GM12878 (cell line): Measurements from ENCODE around the gene TSPEAR. TPM values are rescaled to one million over a fixed set of nuclear protein-coding genes. Genes with fewer than 3 reads are reported as not detected.

Experiments
- ATAC-seq: fragments of 200-7000 bp; cut with Tn5 transposase; 3 replicates; pipeline ENCODE4 v1.9.1; 2020; ENCODE audit warnings: mild to moderate bottlenecking, moderate library complexity
- BruUV-seq: library from RNA; stranded (reverse); fragments of 400-500 nt; replicated peaks from 2 replicates; lab custom pipeline; 2021; lab: Mats Ljungman, UMichigan
- CTCF ChIA-PET: fragments of 300-600 bp; sonication (Branson Sonifier 250); formaldehyde crosslinking; extraction: SDS; loops from one replicate; lab custom pipeline; 2021; ENCODE audit warnings: inconsistent platforms; lab: Yijun Ruan, JAX
- POLR2A ChIA-PET: fragments of 350-600 bp; formaldehyde crosslinking; extraction: SDS; loops from one replicate; lab custom pipeline; 2021; ENCODE audit warnings: inconsistent platforms; lab: Charles Lee
- RAD21 ChIA-PET: fragments of 300-600 bp; sonication (Branson Sonifier 250); formaldehyde crosslinking; loops from one replicate; lab custom pipeline; 2023; ENCODE audit warnings: antibody characterized with exemption; ENCODE audit not compliant: unreplicated experiment; lab: Charles Lee
- SMC1A ChIA-PET: fragments of 300-600 bp; sonication (Branson Sonifier 250); formaldehyde crosslinking; loops from one replicate; lab custom pipeline; 2023; ENCODE audit not compliant: unreplicated experiment, uncharacterized antibody; lab: Charles Lee
- DNase-seq: peaks from one replicate; pipeline ENCODE4 v3.0.0-alpha.2; 2011; ENCODE audit warnings: low read depth, low spot score
- FAIRE-seq: peaks from 3 replicates; lab custom pipeline; 2011; peaks lifted over from hg19 to GRCh38; lab: Jason Lieb, UNC
- H2AFZ ChIP-seq: 2 replicates; pipeline ENCODE4 v1.6.0; 2011; ENCODE audit warnings: low read depth, low read length, control low read depth; ENCODE audit not compliant: control insufficient read depth
- H3K27ac ChIP-seq: 2 replicates; pipeline ENCODE4 v1.5.1; 2011; ENCODE audit warnings: control low read depth; ENCODE audit not compliant: control insufficient read depth, insufficient read depth
- H3K27me3 ChIP-seq, 2 experiments: replicated peaks in 1 of 2; 2 replicates each; pipeline versions ENCODE4 v1.6.0 to v1.6.1; 2011; ENCODE audit warnings: low read length in 1 of 2; ENCODE audit not compliant: control insufficient read depth in 2 of 2, insufficient read depth in 2 of 2
- H3K36me3 ChIP-seq, 2 experiments: 2 replicates each; pipeline ENCODE4 v1.5.1; 2011; ENCODE audit warnings: low read length in 1 of 2; ENCODE audit not compliant: control insufficient read depth in 2 of 2, insufficient read depth in 2 of 2
- H3K4me1 ChIP-seq: 2 replicates; pipeline ENCODE4 v1.6.1; 2011; ENCODE audit warnings: mild to moderate bottlenecking, low read length, moderate library complexity, mixed read lengths; ENCODE audit not compliant: control insufficient read depth, insufficient read depth
- H3K4me2 ChIP-seq: 2 replicates; pipeline ENCODE4 v1.6.0; 2011; ENCODE audit warnings: control low read depth; ENCODE audit not compliant: control insufficient read depth, insufficient read depth
- H3K4me3 ChIP-seq: fragments of 200-600 bp; sonication (generic); 2 replicates; pipeline ENCODE4 v1.5.1; 2016
- H3K79me2 ChIP-seq: 2 replicates; pipeline ENCODE4 v1.6.0; 2011; ENCODE audit warnings: low read length; ENCODE audit not compliant: control insufficient read depth, insufficient read depth
- H3K9ac ChIP-seq: 2 replicates; pipeline ENCODE4 v1.8.0; 2011; ENCODE audit warnings: low read length, control low read depth, mixed read lengths; ENCODE audit not compliant: control insufficient read depth, insufficient read depth
- H3K9me3 ChIP-seq: replicated peaks from 3 replicates; pipeline ENCODE4 v1.5.1; 2011; ENCODE audit warnings: mild to moderate bottlenecking, low read length; ENCODE audit not compliant: control insufficient read depth, insufficient read depth
- H4K20me1 ChIP-seq: 2 replicates; pipeline ENCODE4 v1.6.0; 2011; ENCODE audit not compliant: control insufficient read depth, insufficient read depth
- RBBP5 ChIP-seq: fragments of 200-600 bp; sonication (generic); conservative IDR thresholded peaks from 2 replicates; pipeline ENCODE4 v1.6.1; 2016
- SIN3A ChIP-seq: IDR thresholded peaks from 2 replicates; pipeline ENCODE4 v1.6.1; 2012; ENCODE audit warnings: low read depth, low read length, improper control_type of control experiment
- SKIL ChIP-seq: fragments of 450-650 bp; IDR thresholded peaks from 2 replicates; pipeline ENCODE4 v1.6.1; 2017; ENCODE audit warnings: mild to moderate bottlenecking, low read depth, inconsistent platforms; ENCODE audit not compliant: poor library complexity, severe bottlenecking
- WGBS: methylation state at CpG from one replicate; pipeline ENCODE4 v1.1.6; 2016; ENCODE audit warnings: low lambda C conversion rate; ENCODE audit not compliant: insufficient replicate concordance, insufficient coverage; ENCODE audit errors: missing lambda C conversion rate; 5-methylcytosine and 5-hydroxymethylcytosine counted together
- in situ Hi-C: fragments of 300-500 bp; cut with MboI; formaldehyde crosslinking; loops from 9 replicates; pipeline ENCODE4 v1.14.3; 2018; ENCODE audit warnings: mixed read lengths
- intact Hi-C: fragments of 100-400 bp; cut with micrococcal nuclease; formaldehyde crosslinking; loops from one replicate; pipeline ENCODE4 v1.14.2; 2022; ENCODE audit not compliant: unreplicated experiment
- polyA plus RNA-seq, 11 experiments: library from polyadenylated mRNA; depleted of rRNA in 4 of 11; unstranded in 6 of 11; stranded (reverse) in 5 of 11; fragments of >200 nt; fragmentation: Nextera tagmentation in 4 of 11; fragmentation: Illumina TruSeq in 1 of 11; extraction: Ambion mirVana in 4 of 11; extraction: Trizol in 1 of 11; gene quantifications; 1 replicate in 1 of 11; 2 replicates in 10 of 11; pipeline versions ENCODE4 v1.2.1 to v1.2.3, GENCODE V29; 2011 to 2016; ENCODE audit warnings: inconsistent platforms in 2 of 11, missing spikeins in 2 of 11, low read depth in 1 of 11
- total RNA-seq, 4 experiments: library from RNA; depleted of rRNA in 3 of 4; stranded (reverse); fragments of >200 nt in 3 of 4; fragmentation: Illumina TruSeq in 1 of 4; extraction: Trizol in 1 of 4; gene quantifications; 2 replicates each; pipeline versions ENCODE4 v1.2.1 to v1.2.3, GENCODE V29; 2013 to 2021
- TF ChIP-seq, protein P1 (sequence below): fragments of 450-650 bp; IDR thresholded peaks from 2 replicates; pipeline ENCODE4 v1.6.1; 2016; ENCODE audit warnings: mild to moderate bottlenecking

Gene TSPEAR
- total and polyA plus RNA-seq, 10 of the 15 experiments (the other 5 are each of a cell fraction or from before 2014, with no cell fraction given), result not detected

DNA sequence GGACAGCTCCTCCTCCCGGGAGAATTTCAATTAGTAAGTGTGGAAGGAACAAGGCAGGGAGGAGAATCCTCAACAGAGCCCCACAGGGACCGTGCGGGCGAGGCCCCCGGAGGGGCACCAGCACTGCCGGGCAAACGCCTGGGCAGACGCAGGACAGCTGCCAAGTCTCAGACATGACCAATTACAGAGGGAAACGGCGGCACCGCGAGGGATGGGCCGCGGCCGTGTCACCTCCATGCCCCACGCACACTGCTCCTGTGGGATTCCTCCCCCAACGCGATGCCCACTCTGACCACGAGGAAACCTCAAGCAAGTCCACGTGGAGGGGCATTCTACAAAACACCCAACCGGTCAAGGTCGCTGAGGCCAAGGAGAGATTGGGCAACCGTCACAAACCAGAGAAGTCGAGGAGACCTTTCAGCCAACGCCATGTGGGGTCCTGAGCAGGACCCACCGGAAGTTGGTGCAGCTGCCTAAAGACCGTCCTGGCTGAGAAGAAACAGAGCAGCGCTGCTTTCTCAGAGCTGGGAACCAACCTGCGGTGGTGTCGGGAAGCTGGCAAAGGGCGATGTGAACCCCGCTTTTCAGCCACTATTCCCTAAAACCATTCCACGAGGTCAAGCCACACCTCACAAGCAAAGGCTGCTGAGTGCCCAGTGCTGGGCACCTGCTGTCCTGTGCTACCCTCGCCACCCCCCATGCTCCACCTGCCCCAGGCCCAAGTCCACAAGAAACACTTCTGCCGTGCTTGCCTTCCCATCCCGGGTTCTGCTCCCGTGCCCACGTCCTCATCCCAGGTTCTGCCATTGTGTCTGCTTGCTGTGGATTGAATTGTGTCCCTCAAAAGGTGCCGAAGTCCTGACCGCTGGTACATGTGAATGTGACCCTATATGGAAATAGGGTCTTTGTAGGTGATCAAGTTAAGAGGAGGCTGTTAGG lies 139.3 kb downstream of the TSPEAR start:
- TF ChIP-seq, protein P1, sequence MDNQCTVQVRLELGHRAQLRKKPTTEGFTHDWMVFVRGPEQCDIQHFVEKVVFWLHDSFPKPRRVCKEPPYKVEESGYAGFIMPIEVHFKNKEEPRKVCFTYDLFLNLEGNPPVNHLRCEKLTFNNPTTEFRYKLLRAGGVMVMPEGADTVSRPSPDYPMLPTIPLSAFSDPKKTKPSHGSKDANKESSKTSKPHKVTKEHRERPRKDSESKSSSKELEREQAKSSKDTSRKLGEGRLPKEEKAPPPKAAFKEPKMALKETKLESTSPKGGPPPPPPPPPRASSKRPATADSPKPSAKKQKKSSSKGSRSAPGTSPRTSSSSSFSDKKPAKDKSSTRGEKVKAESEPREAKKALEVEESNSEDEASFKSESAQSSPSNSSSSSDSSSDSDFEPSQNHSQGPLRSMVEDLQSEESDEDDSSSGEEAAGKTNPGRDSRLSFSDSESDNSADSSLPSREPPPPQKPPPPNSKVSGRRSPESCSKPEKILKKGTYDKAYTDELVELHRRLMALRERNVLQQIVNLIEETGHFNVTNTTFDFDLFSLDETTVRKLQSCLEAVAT, result no peak
- TF ChIP-seq SIN3A, result no peak
- TF ChIP-seq SKIL, result no peak
- no peak for TF ChIP-seq RBBP5
- intact Hi-C loops, result no loop called here

More for the DNA sequence above, 139.3 kb downstream of the TSPEAR start:
- DNase-seq, result no peak
- Histone ChIP-seq H4K20me1 (no peaks in the 10 kb centered on the region), H3K36me3 (no peaks in the 10 kb centered on the region), H3K27me3 (no peaks in the 10 kb centered on the region), H2AFZ (no peak overlapping the region), H3K4me2 (no peak overlapping the region), H3K27ac (no peak overlapping the region), H3K9me3 (no peaks in the 10 kb centered on the region; the same call in 2 of the 3 replicates), H3K4me3 (no peak overlapping the region), H3K79me2 (no peaks in the 10 kb centered on the region), H3K4me1 (no peaks in the 10 kb centered on the region), H3K9ac (no peak overlapping the region)
- BruUV-seq, result no TSS peak
- SMC1A ChIA-PET, result no interaction called here
- RAD21 ChIA-PET, result no interaction called here
- POLR2A ChIA-PET, result no interaction called here
- FAIRE-seq, result no peak
- in situ Hi-C loops, result no loop called here
- WGBS, result 64% methylated on average over 37 of the region's 40 CpGs
- no peak for ATAC-seq
- CTCF ChIA-PET, result no interaction called here
